GM12872 (cell line): ENCODE measurements around the gene ADGRG6.

Experiments
- TF ChIP-seq, protein P1 (sequence below): IDR thresholded peaks from 3 replicates; pipeline ENCODE4 v1.5.1; 2011; ENCODE audit warnings: low read depth, mild to moderate bottlenecking, low read length, moderate library complexity; ENCODE audit not compliant: insufficient read depth

ADGRG6 gene

DNA sequence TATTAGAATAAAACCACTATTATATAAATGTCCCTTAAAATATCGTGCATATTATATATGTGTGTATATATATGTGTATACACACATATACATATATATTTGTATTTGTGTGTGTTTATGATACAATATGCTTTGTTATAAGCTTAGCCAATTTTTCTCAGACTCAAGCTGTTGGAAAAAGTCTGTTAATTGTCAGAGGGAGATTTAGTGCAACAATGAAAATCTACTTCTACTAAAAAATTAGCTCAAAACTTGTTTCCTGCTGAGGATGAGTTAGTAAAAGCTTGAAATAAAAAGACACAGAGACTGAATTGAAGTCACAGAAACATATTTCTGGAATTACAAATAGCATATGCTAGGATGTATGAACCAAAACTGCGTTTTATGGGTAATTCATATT is 79.4 kb downstream of the ADGRG6 start:
- TF ChIP-seq, protein P1, sequence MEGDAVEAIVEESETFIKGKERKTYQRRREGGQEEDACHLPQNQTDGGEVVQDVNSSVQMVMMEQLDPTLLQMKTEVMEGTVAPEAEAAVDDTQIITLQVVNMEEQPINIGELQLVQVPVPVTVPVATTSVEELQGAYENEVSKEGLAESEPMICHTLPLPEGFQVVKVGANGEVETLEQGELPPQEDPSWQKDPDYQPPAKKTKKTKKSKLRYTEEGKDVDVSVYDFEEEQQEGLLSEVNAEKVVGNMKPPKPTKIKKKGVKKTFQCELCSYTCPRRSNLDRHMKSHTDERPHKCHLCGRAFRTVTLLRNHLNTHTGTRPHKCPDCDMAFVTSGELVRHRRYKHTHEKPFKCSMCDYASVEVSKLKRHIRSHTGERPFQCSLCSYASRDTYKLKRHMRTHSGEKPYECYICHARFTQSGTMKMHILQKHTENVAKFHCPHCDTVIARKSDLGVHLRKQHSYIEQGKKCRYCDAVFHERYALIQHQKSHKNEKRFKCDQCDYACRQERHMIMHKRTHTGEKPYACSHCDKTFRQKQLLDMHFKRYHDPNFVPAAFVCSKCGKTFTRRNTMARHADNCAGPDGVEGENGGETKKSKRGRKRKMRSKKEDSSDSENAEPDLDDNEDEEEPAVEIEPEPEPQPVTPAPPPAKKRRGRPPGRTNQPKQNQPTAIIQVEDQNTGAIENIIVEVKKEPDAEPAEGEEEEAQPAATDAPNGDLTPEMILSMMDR, result no peak

DNA sequence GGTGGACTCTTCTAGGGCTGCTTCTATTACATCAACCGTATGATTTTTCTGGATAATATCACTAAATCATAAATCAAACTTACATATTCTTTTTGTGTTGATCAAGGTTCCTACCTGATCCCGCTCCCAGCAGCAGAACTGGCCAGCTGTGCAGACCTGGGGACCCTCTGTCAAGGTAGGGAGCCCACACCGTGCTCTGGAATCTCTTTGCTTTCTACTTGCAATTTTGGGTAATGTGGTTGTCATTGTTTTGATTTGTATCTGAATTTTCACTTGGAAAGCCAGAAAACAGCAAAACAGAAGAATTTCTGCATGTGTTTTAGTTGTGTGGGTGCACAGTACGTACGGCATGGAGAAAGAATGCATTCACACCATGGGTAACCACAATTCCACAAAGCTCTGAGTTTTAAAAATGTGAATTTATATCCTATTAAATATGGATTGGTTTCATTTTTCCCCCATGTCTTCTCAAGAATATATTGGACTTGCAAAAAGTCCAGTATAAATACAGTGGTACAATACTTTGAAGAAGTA is 80.1 kb downstream of the ADGRG6 start:
- TF ChIP-seq, protein P1, result no peak

DNA sequence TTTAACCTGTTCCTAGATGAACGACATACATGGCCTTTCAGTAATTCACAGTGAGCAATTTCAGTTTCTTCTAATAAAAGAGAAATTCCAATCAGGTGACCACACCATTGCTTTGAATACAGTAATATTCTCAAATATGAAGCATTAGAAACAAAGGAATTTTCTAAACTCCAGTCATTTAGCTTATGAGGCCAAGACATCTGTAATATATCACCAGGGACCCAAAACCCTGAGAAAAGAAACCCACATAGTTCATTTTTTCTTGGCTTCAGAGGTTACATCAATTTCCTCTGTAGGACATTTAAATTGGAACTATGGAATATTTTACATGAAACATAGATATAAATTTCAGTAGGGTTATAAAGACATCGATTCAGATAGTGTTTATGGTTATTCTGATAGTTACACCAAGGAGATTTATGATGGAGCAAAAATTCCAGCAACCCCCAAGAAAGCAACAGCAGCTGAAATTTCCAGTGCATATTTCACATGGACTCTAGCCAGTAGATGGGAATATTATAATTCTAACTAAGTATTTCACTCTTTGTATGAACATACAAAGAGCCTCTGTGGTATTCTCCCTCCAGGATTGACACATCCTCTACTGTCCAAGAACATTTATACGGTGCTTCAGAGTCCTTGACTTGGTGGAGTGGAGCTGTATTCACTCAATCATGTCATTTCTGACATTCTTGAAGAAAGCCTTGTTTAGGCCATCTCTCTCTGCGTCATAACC is 82.9 kb downstream of the ADGRG6 start:
- TF ChIP-seq, protein P1, result no peak

DNA sequence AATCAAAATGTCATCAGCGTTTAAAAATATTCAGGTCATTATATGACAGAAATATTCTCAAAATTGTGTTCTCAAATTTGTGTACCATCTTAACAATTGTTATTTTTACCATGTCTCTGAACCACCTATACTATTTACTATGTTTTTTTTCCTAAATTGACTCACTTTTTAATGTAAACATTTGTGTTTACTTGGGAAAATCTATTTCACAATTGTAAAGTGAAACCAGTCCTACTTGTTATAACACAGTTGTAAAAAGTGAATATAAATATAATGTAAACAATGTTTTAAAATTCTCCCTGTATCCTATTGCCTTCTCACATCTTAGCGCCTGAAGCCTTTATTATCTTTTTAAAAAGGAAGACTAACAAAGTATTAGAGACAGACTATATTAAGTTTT is 83.5 kb downstream of the ADGRG6 start:
- TF ChIP-seq, protein P1, result no peak

DNA sequence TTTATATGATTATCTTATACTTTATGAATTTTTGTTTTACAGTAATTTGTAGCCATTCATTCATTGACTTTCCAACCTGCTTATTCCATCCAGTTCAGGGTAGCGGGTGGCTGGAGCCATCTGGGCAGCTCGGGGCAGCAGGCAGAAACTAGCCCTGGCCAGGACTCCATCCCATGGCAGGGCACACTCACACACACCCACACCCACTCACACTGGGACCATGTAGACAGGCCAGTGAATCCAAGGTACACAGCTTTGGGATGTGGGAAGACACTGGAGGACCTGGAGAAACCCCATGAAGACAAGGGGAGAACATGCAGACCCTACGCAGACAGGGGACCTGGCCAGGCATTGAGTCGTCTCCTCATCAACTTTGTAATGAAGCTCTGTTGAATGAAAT is 84.8 kb downstream of the ADGRG6 start:
- TF ChIP-seq, protein P1, result no peak

DNA sequence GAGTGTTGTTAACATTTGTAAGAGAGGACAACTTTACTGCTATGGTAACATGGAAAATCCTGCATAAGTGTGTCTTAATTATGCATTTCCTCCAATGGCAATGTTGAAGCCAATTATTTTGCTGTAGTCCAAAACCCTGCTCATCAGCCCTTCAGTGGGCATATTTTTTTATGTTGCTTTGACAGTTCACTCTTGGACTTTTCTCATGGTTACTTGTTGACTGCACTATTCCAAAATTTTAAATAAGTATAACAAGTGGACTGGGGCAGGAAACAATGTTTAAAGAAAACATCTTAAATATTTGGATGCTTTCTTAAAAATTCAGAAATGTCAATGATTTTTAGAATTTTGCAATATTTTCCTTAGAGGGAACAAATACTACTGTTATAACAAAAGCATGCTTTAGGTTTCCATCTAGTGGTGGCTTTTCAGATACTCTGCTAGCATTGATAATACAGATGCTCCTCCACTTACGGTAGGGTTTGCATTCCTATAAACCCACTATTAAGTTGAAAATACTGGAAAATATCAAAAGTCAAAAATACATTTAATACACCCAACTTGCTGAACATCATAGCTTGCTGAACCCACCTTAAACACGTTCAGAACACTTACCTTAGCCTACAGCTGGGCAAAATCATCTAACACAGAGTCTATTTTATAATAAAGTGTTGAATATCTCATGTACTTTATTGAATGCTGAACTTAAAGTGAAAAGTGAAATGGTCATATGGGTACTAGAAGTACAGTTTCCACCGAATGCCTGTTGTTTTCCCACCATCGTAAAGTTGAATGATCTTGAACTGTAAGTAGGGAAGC is 86.4 kb downstream of the ADGRG6 start:
- TF ChIP-seq, protein P1, result peak; percentile 47; the same call in 2 of the 3 replicates

DNA sequence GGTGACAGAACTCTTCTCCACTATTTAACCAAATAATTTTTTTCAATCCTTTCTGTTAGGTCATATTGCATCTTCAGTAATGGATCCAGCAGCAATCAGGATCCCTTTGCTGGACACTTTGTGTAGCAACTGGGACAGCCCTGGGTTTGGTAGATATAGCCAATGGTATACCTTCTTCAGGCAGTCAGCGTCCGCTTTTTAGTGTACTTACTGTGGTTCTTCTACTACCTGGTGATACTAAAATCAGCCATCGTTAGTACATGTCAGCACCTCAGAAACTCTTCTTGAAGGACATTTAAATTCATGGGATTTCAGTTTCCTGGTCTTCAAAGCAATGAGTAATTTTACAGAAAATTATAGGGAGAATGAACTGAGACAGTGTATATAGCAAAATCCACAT is 93.5 kb downstream of the ADGRG6 start:
- TF ChIP-seq, protein P1, result no peak
